Stimulated activated naive B cell treated with anti-CD40 and anti-IgM and Interleukin-4, amounts not matched to agents 10 μg/mL and 1 μg/mL and 100 μg/mL, for 72 hours (primary cell): Measurements from ENCODE around the gene CDH13.

Experiments
- ATAC-seq, 2 donors: fragments of 150-1000 bp; cut with Tn5 transposase; replicated peaks; 2 replicates each; pipeline ENCODE4 v1.10.0; 2021; ENCODE audit warnings: moderate library complexity in 1 of 2
- DNase-seq: peaks from one replicate; pipeline ENCODE4 v3.0.0; 2021
- H3K27ac Mint-ChIP-seq: one replicate; pipeline ENCODE4 v1.8.0; 2022; ENCODE audit warnings: mild to moderate bottlenecking, mixed read lengths
- H3K27me3 Mint-ChIP-seq, 2 donors: one replicate each; pipeline ENCODE4 v1.8.0; 2022; ENCODE audit warnings: mixed read lengths in 2 of 2
- H3K36me3 Mint-ChIP-seq, 2 donors: one replicate each; pipeline ENCODE4 v1.8.0; 2022; ENCODE audit warnings: mixed read lengths in 2 of 2, mild to moderate bottlenecking in 1 of 2
- H3K4me1 Mint-ChIP-seq, 2 donors: one replicate each; pipeline ENCODE4 v1.8.0; 2022; ENCODE audit warnings: mixed read lengths in 2 of 2, mild to moderate bottlenecking in 1 of 2
- H3K4me3 Mint-ChIP-seq, 2 donors: one replicate each; pipeline ENCODE4 v1.8.0; 2022; ENCODE audit warnings: mild to moderate bottlenecking in 2 of 2, mixed read lengths in 2 of 2, moderate library complexity in 1 of 2
- H3K9me3 Mint-ChIP-seq, 2 donors: one replicate each; pipeline ENCODE4 v1.8.0; 2022; ENCODE audit warnings: mixed read lengths in 2 of 2, mild to moderate bottlenecking in 1 of 2

The CDH13 gene

GRCh38 chr16:82943371-82943770 is 316.6 kb downstream of the CDH13 start:
- H3K27me3 Mint-ChIP-seq, result peaks cover 0 to 5% of the 10 kb centered on the region in 2 donors
- DNase-seq (no peak), ATAC-seq (no peak)
- H3K4me3 Mint-ChIP-seq, result no peak overlapping the region
- no peak overlapping the region for H3K27ac Mint-ChIP-seq
- no peaks in the 10 kb centered on the region for H3K9me3 Mint-ChIP-seq
- no peaks in the 10 kb centered on the region for H3K36me3 Mint-ChIP-seq
- H3K4me1 Mint-ChIP-seq, result no peaks in the 10 kb centered on the region

GRCh38 chr16:82945420-82946101 is 318.8 kb downstream of the CDH13 start:
- no peaks in the 10 kb centered on the region for H3K36me3 Mint-ChIP-seq

GRCh38 chr16:82947698-82948097 is 320.9 kb downstream of the CDH13 start:
- Mint-ChIP-seq H3K4me1 (no peaks in the 10 kb centered on the region), H3K36me3 (no peaks in the 10 kb centered on the region), H3K9me3 (no peaks in the 10 kb centered on the region), H3K27ac (no peak overlapping the region), H3K27me3 (no peaks in the 10 kb centered on the region), H3K4me3 (no peak overlapping the region)
- no peak for DNase-seq
- ATAC-seq, result no peak

More at GRCh38 chr16:82945420-82946101, 318.8 kb downstream of the CDH13 start:
- Mint-ChIP-seq H3K4me1 (no peaks in the 10 kb centered on the region), H3K27ac (no peak overlapping the region), H3K4me3 (no peak overlapping the region), H3K27me3 (no peaks in the 10 kb centered on the region), H3K9me3 (no peaks in the 10 kb centered on the region)
- no peak for DNase-seq
- ATAC-seq, result no peak

GRCh38 chr16:82949016-82949415 is 322.2 kb downstream of the CDH13 start:
- peaks cover 0 to 2% of the 10 kb centered on the region in 2 donors for H3K9me3 Mint-ChIP-seq
- H3K27ac Mint-ChIP-seq, result no peak overlapping the region
- no peaks in the 10 kb centered on the region for H3K4me1 Mint-ChIP-seq
- no peaks in the 10 kb centered on the region for H3K36me3 Mint-ChIP-seq
- H3K27me3 Mint-ChIP-seq, result no peaks in the 10 kb centered on the region
- H3K4me3 Mint-ChIP-seq, result no peak overlapping the region
- no peak for DNase-seq
- ATAC-seq, result no peak

DNA sequence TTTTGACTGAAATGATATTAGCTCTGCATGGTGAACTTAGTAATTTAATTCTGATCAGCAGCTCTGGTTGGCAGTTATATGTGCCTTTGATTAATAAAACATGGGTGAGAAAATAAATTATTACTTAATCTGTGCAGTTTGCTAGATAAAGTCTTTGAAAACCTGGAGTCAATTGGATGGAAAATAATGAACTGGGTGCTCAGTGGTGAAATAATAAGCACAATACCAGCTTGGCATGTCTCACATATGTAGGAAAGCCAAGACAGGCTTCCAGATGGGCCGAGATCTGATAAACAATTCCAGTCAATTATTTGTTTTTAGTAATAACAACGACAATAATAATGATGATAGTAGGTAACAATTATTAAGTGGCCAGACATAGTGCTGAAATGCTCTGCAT is 326.7 kb downstream of the CDH13 start:
- H3K4me1 Mint-ChIP-seq, result no peaks in the 10 kb centered on the region
- ATAC-seq (no peak), DNase-seq (no peak)
- no peaks in the 10 kb centered on the region for H3K36me3 Mint-ChIP-seq
- H3K4me3 Mint-ChIP-seq, result no peak overlapping the region
- H3K27ac Mint-ChIP-seq, result no peak overlapping the region
- H3K9me3 Mint-ChIP-seq, result peaks cover 0 to 4% of the 10 kb centered on the region in 2 donors
- no peaks in the 10 kb centered on the region for H3K27me3 Mint-ChIP-seq

DNA sequence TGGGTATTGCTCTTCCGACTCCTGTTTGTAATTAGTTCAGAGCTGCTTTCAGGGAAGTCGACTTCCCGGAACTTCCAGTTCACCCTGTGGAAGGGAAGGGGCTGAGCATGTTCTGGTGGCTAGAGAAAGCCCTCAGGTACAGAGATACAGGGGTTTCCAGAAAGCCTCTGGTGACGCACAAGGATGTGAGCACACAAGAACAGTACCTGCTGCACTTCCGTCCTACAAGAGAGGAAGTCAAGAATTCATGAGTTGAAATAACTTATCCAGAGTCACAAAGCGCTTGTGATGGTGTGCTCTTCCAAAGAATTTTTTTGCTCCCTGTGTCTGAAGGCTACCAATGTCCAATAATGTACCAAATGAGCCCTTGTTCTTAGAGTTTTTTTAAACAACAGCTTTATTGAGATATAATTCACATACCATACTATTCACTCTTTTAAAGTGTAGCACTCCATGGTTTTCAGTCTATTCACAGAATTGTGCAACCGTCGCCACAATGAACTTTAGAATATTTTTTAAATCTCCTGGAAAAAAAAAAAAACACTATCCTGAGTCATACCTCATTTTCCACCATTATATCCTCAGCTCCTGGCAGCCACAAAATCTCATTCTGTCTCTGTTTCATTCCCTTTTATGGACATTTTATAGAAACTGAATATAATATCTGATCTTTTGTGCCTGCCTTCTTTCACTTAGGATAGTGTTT is 327.6 kb downstream of the CDH13 start:
- ATAC-seq (no peak), DNase-seq (no peak)
- Mint-ChIP-seq H3K9me3 (peaks cover 0 to 4% of the 10 kb centered on the region in 2 donors), H3K4me3 (no peak overlapping the region), H3K4me1 (no peaks in the 10 kb centered on the region), H3K36me3 (no peaks in the 10 kb centered on the region), H3K27me3 (no peaks in the 10 kb centered on the region), H3K27ac (no peak overlapping the region)

DNA sequence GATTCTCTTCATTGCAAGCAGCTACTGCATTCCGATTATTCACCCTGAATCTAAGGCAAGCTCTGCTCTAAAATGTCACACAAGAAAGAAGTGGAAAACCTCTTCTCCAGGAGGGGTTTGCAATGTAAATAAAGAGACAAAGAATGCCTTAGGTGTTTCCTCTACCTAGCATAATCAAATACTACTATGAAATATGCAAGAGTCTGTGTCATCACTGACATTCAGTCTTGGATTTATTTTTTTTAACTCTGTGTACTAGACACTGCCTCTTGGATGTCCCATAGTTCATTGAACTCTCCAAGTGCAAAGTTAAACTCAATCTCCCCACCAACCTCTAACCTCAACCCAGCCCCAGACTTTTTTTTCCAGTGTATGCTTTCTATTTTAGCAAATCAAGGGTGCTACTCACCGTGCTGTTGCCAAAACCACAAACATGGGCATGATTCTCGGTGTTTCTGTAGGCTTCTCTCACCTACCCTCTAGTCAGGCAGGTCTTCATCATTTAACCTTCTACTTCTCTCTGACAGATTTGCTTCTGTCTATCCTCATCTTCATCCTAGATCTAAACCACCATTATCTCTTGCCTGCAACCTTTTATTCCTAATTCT is 329.1 kb downstream of the CDH13 start:
- DNase-seq (no peak), ATAC-seq (no peak)
- H3K9me3 Mint-ChIP-seq, result peaks cover 0 to 4% of the 10 kb centered on the region in 2 donors
- no peak overlapping the region for H3K27ac Mint-ChIP-seq
- H3K4me1 Mint-ChIP-seq, result no peaks in the 10 kb centered on the region
- no peak overlapping the region for H3K4me3 Mint-ChIP-seq
- no peaks in the 10 kb centered on the region for H3K27me3 Mint-ChIP-seq
- no peaks in the 10 kb centered on the region for H3K36me3 Mint-ChIP-seq

DNA sequence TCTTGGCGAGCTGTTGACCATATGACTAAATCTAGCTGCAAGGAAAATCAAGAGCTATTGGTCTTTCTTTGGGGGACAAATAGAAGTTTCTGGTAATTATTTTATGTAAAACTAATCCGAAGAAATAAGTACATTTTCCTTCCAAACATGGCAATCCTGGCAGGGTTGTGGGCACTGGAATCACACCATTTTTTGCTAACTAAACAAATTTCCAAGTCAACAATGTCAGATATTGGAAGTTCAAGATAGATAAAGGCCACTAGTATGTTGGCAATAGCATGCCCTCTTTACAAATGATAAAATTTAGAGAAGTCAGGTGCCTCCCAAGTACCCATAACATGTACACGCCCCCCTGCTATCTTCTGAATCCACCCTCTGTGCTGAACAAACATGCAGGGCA is 330.4 kb downstream of the CDH13 start:
- Mint-ChIP-seq H3K27me3 (no peaks in the 10 kb centered on the region), H3K4me3 (no peak overlapping the region), H3K9me3 (peaks cover 0 to 4% of the 10 kb centered on the region in 2 donors), H3K36me3 (no peaks in the 10 kb centered on the region), H3K27ac (no peak overlapping the region), H3K4me1 (no peaks in the 10 kb centered on the region)
- no peak for ATAC-seq
- DNase-seq, result no peak

- DNase-seq, result no peak
- no peaks in the 10 kb centered on the region for H3K4me1 Mint-ChIP-seq
- H3K27ac Mint-ChIP-seq, result no peak overlapping the region
These were observed 334.1 kb downstream of the CDH13 start for GRCh38 chr16:82960918-82961317.

GRCh38 chr16:82963653-82964052 is 336.9 kb downstream of the CDH13 start:
- no peak overlapping the region for H3K27ac Mint-ChIP-seq
- no peak for ATAC-seq
- H3K4me3 Mint-ChIP-seq, result no peak overlapping the region
- no peaks in the 10 kb centered on the region for H3K36me3 Mint-ChIP-seq
- H3K9me3 Mint-ChIP-seq, result no peaks in the 10 kb centered on the region
- no peak for DNase-seq
- H3K4me1 Mint-ChIP-seq, result no peaks in the 10 kb centered on the region
- H3K27me3 Mint-ChIP-seq, result no peaks in the 10 kb centered on the region

More at GRCh38 chr16:82960918-82961317, 334.1 kb downstream of the CDH13 start:
- Mint-ChIP-seq H3K9me3 (peaks cover 0 to 2% of the 10 kb centered on the region in 2 donors), H3K36me3 (no peaks in the 10 kb centered on the region), H3K27me3 (no peaks in the 10 kb centered on the region), H3K4me3 (no peak overlapping the region)
- ATAC-seq, result no peak

DNA sequence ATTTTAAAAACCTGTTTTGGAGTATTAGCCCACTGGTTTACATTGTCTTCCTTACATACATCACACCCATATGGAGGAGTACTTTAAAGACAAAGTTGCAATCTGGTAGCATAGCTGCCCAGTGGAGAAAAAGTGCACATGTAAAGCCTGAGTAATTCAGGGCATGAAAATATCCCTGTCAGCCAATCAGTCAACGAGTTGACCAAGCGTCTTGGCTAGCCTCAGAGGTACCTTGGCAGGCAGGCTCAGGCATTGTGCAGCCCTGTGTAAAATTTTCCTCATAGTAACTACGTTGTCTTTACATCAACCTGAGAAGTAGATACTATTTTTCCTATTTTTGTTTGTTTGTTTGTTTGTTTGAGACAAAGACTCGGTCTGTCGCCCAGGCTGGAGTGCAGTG is 339.0 kb downstream of the CDH13 start:
- ATAC-seq (no peak), DNase-seq (no peak)
- Mint-ChIP-seq H3K4me3 (no peak overlapping the region), H3K27ac (no peak overlapping the region), H3K36me3 (no peaks in the 10 kb centered on the region), H3K9me3 (no peaks in the 10 kb centered on the region), H3K4me1 (no peaks in the 10 kb centered on the region), H3K27me3 (no peaks in the 10 kb centered on the region)

GRCh38 chr16:82967424-82967823 is 340.7 kb downstream of the CDH13 start:
- no peaks in the 10 kb centered on the region for H3K27me3 Mint-ChIP-seq
- H3K4me1 Mint-ChIP-seq, result no peaks in the 10 kb centered on the region
- H3K4me3 Mint-ChIP-seq, result no peak overlapping the region
- no peak for DNase-seq
- no peak overlapping the region for H3K27ac Mint-ChIP-seq
- H3K36me3 Mint-ChIP-seq, result no peaks in the 10 kb centered on the region
- H3K9me3 Mint-ChIP-seq, result peaks cover 0 to 1% of the 10 kb centered on the region in 2 donors
- no peak for ATAC-seq

GRCh38 chr16:82971126-82971525 is 344.4 kb downstream of the CDH13 start:
- H3K27ac Mint-ChIP-seq, result no peak overlapping the region
- H3K4me3 Mint-ChIP-seq, result no peak overlapping the region
- H3K27me3 Mint-ChIP-seq, result peaks cover 0 to 4% of the 10 kb centered on the region in 2 donors
- H3K9me3 Mint-ChIP-seq, result peaks cover 0 to 4% of the 10 kb centered on the region in 2 donors
- DNase-seq (no peak), ATAC-seq (no peak)
- H3K4me1 Mint-ChIP-seq, result no peaks in the 10 kb centered on the region
- H3K36me3 Mint-ChIP-seq, result no peaks in the 10 kb centered on the region

GRCh38 chr16:82972331-82972919 is 345.7 kb downstream of the CDH13 start:
- Mint-ChIP-seq H3K4me1 (no peaks in the 10 kb centered on the region), H3K4me3 (no peak overlapping the region), H3K9me3 (peaks cover 1 to 5% of the 10 kb centered on the region in 2 donors), H3K36me3 (no peaks in the 10 kb centered on the region), H3K27ac (no peak overlapping the region), H3K27me3 (peaks cover 0 to 4% of the 10 kb centered on the region in 2 donors)
- ATAC-seq (no peak), DNase-seq (no peak)
